Adrenal gland (tissue), 12 donors: ENCODE results near the gene ARHGAP26. TPM values are rescaled to one million over a fixed set of nuclear protein-coding genes. Genes with fewer than 3 reads are reported as not detected.

ENCODE experiments used
- DNase-seq, 7 donors: peaks; one replicate each; pipeline ENCODE4 v3.0.0-alpha.2; 2019 to 2020
- H3K27ac ChIP-seq, 5 donors: fragments of 200-600 bp; sonication (generic) in 4 of 5; 1 replicate in 3 of 5; 2 replicates in 2 of 5; pipeline versions ENCODE4 v1.5.1 to v1.8.0; 2016 to 2020; ENCODE audit warnings: mild to moderate bottlenecking in 1 of 5
- H3K27me3 ChIP-seq: fragments of 200-600 bp; 2 replicates; pipeline ENCODE4 v1.8.0; 2021
- H3K36me3 ChIP-seq, 2 donors: fragments of 200-600 bp; replicated peaks in 1 of 2; 1 replicate in 1 of 2; 2 replicates in 1 of 2; pipeline versions ENCODE4 v1.5.1 to v1.8.0; 2018 to 2022
- H3K4me1 ChIP-seq, 2 donors: fragments of 200-600 bp; replicated peaks in 1 of 2; 1 replicate in 1 of 2; 2 replicates in 1 of 2; pipeline versions ENCODE4 v1.5.1 to v1.8.0; 2018 to 2021
- H3K4me3 ChIP-seq, 4 donors: fragments of 200-600 bp; sonication (generic) in 3 of 4; one replicate each; pipeline ENCODE4 v1.5.1; 2016 to 2018
- H3K9me3 ChIP-seq, 3 donors: fragments of 200-600 bp; sonication (generic) in 1 of 3; replicated peaks in 1 of 3; 1 replicate in 2 of 3; 2 replicates in 1 of 3; pipeline versions ENCODE4 v1.5.1 to v1.8.0; 2016 to 2021
- POLR2A ChIP-seq, 2 donors: fragments of 450-650 bp; IDR thresholded peaks; one replicate each; pipeline ENCODE4 v1.6.1; 2017; ENCODE audit warnings: antibody characterized with exemption in 2 of 2, mild to moderate bottlenecking in 2 of 2, moderate library complexity in 1 of 2
- WGBS, 4 donors: extraction: QIAGEN DNeasy Blood & Tissue Kit in 2 of 4; methylation state at CpG; one replicate each; pipeline versions ENCODE4 v1.1.5 to v1.1.7; 2013 to 2017; 5-methylcytosine and 5-hydroxymethylcytosine counted together
- intact Hi-C, 2 donors: fragments of 100-400 bp; cut with DNase I; formaldehyde crosslinking; loops; one replicate each; pipeline versions ENCODE4 v1.14.1 to v1.15.0; 2022 to 2023
- polyA plus RNA-seq, 3 donors: library from polyadenylated mRNA; stranded (reverse); fragments of 200-250 nt in 2 of 3; fragments of 350-450 nt in 1 of 3; fragmentation: Illumina TruSeq in 1 of 3; extraction: RNeasy Lipid Tissue Mini Kit (QIAGEN cat#74804) in 1 of 3; gene quantifications; one replicate each; pipeline ENCODE4 v1.2.3, GENCODE V29; 2013 to 2014
- total RNA-seq, 9 donors: library from RNA; depleted of rRNA in 4 of 9; stranded (reverse); fragments of >200 nt in 4 of 9; fragments of 120-200 nt in 1 of 9; fragmentation: NEBNext Ultra II Directional in 1 of 9; extraction: Animal tissue kit (Norgen Biotek cat#: 25700) in 1 of 9; gene quantifications; one replicate each; pipeline versions ENCODE4 v1.1.0 to v1.2.4, GENCODE V29; 2013 to 2023
- TF ChIP-seq, protein P1 (sequence below), 6 experiments: fragments of 450-650 bp in 4 of 6; fragments of 200-600 bp in 2 of 6; sonication (generic) in 1 of 6; IDR thresholded peaks; 1 replicate in 5 of 6; 2 replicates in 1 of 6; pipeline versions ENCODE4 v1.5.1 to v1.8.0; 2016 to 2021; ENCODE audit warnings: antibody characterized with exemption in 6 of 6, mild to moderate bottlenecking in 2 of 6, moderate library complexity in 1 of 6
- donor health status: healthy with polysubstance abuse.
- donor health status: Bipolar disorder and iron deficiency.
- donor health status: DM: yes; HTN: yes; CAD: no.
- donor health status: DM: no; HTN: no; CAD: no.
- donor health status: DM: no; HTN: no; CAD: no.
- donor health status: DM: yes; HTN: yes; CAD: no.

Gene ARHGAP26
- total and polyA plus RNA-seq, 12 donors: 3.0 to 21.7 (median 10.8) TPM

DNA sequence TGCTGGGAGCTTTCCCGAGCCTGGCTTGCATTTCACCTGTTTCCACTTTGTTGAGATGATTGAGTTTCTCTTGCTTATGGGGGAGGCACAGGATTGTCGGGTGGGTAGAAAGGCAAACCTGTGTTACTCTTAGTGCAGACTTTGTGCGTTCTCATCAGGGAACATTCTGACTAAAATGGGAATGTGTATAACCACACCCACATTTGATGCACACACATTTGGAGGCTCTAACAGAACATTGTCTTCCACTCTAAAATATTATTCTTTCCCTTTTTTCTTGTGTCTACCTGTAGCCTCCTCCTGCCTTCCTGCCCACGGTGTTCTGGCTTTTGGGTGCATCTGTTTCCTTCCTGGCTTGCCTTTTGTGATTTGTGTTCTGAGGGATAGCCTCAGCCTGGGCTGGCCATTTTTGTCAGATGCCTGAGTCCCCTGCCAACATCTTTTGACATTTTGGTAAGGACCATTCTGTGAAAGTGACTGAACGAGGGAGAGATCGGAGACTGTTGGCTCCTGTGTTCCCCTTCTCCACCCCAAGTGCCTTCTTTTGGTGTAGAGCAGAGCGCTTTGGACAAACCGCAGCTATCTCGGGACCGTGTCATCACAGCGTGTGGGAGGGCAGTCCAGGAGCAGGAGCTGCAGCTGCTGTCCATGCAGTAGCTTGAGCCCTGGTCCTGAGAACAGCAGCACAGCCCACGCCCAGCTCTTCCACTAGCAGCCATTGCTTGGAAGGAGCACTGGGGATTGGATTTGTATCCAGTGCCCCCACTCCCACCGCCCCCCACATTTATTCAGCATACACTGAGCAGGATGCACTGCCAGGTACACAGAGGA, 101.4 kb downstream of the ARHGAP26 start:
- peaks cover 6 to 46% of the 10 kb centered on the region in 2 donors for H3K4me1 ChIP-seq
- 72 to 89% (median 74%) methylated on average over 12 to 13 of the region's 13 CpGs for WGBS, 4 donors
- no peaks in the 10 kb centered on the region for H3K9me3 ChIP-seq
- no peak for TF ChIP-seq POLR2A (IDR thresholded peaks at IDR 0.05)
- TF ChIP-seq, protein P1, sequence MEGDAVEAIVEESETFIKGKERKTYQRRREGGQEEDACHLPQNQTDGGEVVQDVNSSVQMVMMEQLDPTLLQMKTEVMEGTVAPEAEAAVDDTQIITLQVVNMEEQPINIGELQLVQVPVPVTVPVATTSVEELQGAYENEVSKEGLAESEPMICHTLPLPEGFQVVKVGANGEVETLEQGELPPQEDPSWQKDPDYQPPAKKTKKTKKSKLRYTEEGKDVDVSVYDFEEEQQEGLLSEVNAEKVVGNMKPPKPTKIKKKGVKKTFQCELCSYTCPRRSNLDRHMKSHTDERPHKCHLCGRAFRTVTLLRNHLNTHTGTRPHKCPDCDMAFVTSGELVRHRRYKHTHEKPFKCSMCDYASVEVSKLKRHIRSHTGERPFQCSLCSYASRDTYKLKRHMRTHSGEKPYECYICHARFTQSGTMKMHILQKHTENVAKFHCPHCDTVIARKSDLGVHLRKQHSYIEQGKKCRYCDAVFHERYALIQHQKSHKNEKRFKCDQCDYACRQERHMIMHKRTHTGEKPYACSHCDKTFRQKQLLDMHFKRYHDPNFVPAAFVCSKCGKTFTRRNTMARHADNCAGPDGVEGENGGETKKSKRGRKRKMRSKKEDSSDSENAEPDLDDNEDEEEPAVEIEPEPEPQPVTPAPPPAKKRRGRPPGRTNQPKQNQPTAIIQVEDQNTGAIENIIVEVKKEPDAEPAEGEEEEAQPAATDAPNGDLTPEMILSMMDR (IDR thresholded peaks at IDR 0.05): no peak
- H3K27ac ChIP-seq: peak overlapping the region in 1 of 5 donors; percentile 17
- H3K4me3 ChIP-seq: no peak overlapping the region
- DNase-seq: no peak
- intact Hi-C loops: no loop called here
- no peaks in the 10 kb centered on the region for H3K27me3 ChIP-seq
- H3K36me3 ChIP-seq: no peaks in the 10 kb centered on the region

DNA sequence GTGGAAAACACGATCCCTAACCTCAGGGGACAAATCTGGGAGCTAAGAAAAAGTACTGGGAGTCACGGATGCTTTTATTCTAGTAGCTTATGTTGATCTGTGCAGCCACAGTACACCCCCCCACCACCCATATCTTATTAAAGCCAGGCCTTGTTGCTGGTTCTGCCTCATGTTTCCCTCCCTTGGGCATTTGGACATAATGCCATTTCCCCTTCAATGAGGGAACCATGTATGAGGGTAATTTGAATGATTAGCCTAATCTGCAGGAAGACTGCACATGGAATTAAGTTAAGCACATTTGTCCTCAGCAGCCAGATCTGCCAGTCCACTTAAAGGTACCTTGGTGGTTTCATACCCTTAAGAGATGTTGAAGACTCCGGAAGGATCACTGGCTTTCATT, 102.0 kb downstream of the ARHGAP26 start:
- H3K27ac ChIP-seq: peak overlapping the region in 1 of 5 donors; percentile 35
- H3K4me3 ChIP-seq: no peak overlapping the region
- no peaks in the 10 kb centered on the region for H3K36me3 ChIP-seq
- peaks cover 6 to 48% of the 10 kb centered on the region in 2 donors for H3K4me1 ChIP-seq
- TF ChIP-seq, protein P1 (IDR thresholded peaks at IDR 0.05): no peak
- no peak for TF ChIP-seq POLR2A (IDR thresholded peaks at IDR 0.05)
- intact Hi-C loops: no loop called here
- no peak for DNase-seq
- H3K9me3 ChIP-seq: no peaks in the 10 kb centered on the region
- no peaks in the 10 kb centered on the region for H3K27me3 ChIP-seq
- 75 to 83% (median 78%) methylated on average over 3 of the region's 3 CpGs for WGBS, 4 donors

DNA sequence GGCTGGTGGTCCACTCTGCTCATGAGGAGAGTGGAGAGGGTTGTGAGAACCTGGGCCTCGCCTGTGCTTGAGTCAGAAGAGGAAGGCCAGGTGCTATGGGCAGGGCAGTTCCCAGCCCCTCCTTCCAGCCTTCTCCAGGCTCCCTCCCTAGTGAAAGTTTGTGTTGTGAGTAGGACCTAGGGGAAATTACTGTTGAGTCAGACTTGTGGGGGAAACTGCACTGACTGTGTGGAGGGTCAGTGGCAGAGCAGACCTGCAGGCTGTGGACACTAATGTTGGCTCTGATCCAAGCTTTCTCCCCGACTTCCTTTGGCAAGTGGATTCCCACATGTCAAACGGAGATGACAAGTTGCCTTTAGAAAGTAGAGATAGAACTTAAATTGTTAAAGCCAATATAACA, 102.6 kb downstream of the ARHGAP26 start:
- TF ChIP-seq, protein P1 (IDR thresholded peaks at IDR 0.05): no peak
- TF ChIP-seq POLR2A (IDR thresholded peaks at IDR 0.05): no peak
- H3K36me3 ChIP-seq: no peaks in the 10 kb centered on the region
- intact Hi-C loops: no loop called here
- H3K27ac ChIP-seq: peak overlapping the region in 2 of 5 donors; percentile 21 to 35
- peak in 1 of 7 donors; percentile 20 for DNase-seq
- H3K27me3 ChIP-seq: no peaks in the 10 kb centered on the region
- no peaks in the 10 kb centered on the region for H3K9me3 ChIP-seq
- WGBS, 4 donors: 38 to 46% (median 42%) methylated on average over 3 of the region's 3 CpGs
- H3K4me3 ChIP-seq: no peak overlapping the region
- peaks cover 6 to 48% of the 10 kb centered on the region in 2 donors for H3K4me1 ChIP-seq

DNA sequence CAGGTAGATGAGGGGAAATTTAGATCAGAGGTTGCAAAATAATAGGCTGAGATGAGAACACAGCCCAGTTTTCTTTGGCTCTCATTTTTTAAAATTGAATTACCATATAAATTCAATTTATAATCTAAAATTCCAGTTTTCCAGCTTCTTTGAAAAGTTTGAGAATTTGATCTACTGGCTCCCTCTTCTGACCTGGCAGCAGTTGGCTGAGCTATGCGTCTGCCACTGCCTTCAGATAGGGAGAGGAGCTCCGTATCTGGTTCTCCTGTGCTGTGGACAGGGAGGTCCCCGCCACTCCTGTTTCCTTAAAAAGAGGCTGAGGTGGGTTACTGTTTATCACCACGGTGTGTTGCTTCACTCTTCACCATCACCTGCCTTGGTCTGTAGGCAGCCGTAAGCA, 103.7 kb downstream of the ARHGAP26 start:
- no peaks in the 10 kb centered on the region for H3K9me3 ChIP-seq
- H3K36me3 ChIP-seq: no peaks in the 10 kb centered on the region
- no peaks in the 10 kb centered on the region for H3K27me3 ChIP-seq
- WGBS, 4 donors: 74 to 86% (median 78%) methylated on average over 5 of the region's 5 CpGs
- intact Hi-C loops: no loop called here
- TF ChIP-seq, protein P1 (IDR thresholded peaks at IDR 0.05): no peak
- TF ChIP-seq POLR2A (IDR thresholded peaks at IDR 0.05): no peak
- H3K27ac ChIP-seq: peak overlapping the region in 1 of 5 donors; percentile 27
- DNase-seq: no peak
- peaks cover 6 to 53% of the 10 kb centered on the region in 2 donors for H3K4me1 ChIP-seq
- no peak overlapping the region for H3K4me3 ChIP-seq
